ENCODE data around the gene PHETA1.

- TF ChIP-seq CTCF (IDR thresholded peaks at IDR 0.05) (no peak), POLR2A (IDR thresholded peaks at IDR 0.05) (no peak), POLR2AphosphoS5 (IDR thresholded peaks at IDR 0.05; ENCODE audit: insufficient read depth in 1 of 2, low read depth in 1 of 2) (no peak)
Measured at GRCh38 chr12:111359914-111360276, 9.0 kb downstream of the PHETA1 start.

Measured in vagina (tissue), 2 donors.